Body of pancreas (tissue), 4 donors: Measurements from ENCODE around the gene DNAH8. TPM values are rescaled to one million over a fixed set of nuclear protein-coding genes. Genes with fewer than 3 reads are reported as not detected.

ENCODE experiments used
- ATAC-seq: fragments of 150-250 bp; one replicate; pipeline ENCODE4 v1.9.1; 2016
- DNase-seq, 4 donors: peaks; one replicate each; pipeline ENCODE4 v3.0.0-alpha.2; 2019
- H3K27ac ChIP-seq, 4 donors: fragments of 200-600 bp; sonication (generic); 1 replicate in 3 of 4; 2 replicates in 1 of 4; pipeline versions ENCODE4 v1.5.1 to v1.6.1; 2016 to 2019; ENCODE audit warnings: mild to moderate bottlenecking in 1 of 4, mixed read lengths in 1 of 4, moderate library complexity in 1 of 4
- H3K27me3 ChIP-seq, 2 donors: fragments of 200-600 bp; sonication (generic); one replicate each; pipeline ENCODE4 v1.6.0; 2016; ENCODE audit warnings: mild to moderate bottlenecking in 1 of 2
- H3K36me3 ChIP-seq, 2 donors: fragments of 200-600 bp; sonication (generic); replicated peaks in 1 of 2; 2 replicates each; pipeline ENCODE4 v1.5.1; 2016; ENCODE audit warnings: low read depth in 2 of 2; ENCODE audit not compliant: insufficient read depth in 1 of 2
- H3K4me1 ChIP-seq: fragments of 200-600 bp; sonication (generic); one replicate; pipeline ENCODE4 v1.6.0; 2016
- H3K4me3 ChIP-seq, 2 donors: fragments of 200-600 bp; sonication (generic); 1 replicate in 1 of 2; 2 replicates in 1 of 2; pipeline ENCODE4 v1.5.1; 2016 to 2019
- H3K9me3 ChIP-seq, 3 donors: fragments of 200-600 bp; sonication (generic); 1 replicate in 2 of 3; 2 replicates in 1 of 3; pipeline ENCODE4 v1.5.1; 2016
- POLR2A ChIP-seq, 3 donors: fragments of 450-650 bp; IDR thresholded peaks; one replicate each; pipeline ENCODE4 v1.6.1; 2016; ENCODE audit warnings: antibody characterized with exemption in 3 of 3, mild to moderate bottlenecking in 2 of 3
- WGBS, 2 donors: methylation state at CpG; one replicate each; pipeline ENCODE4 v1.1.5; 2017; 5-methylcytosine and 5-hydroxymethylcytosine counted together
- intact Hi-C: fragments of 100-400 bp; cut with DNase I; formaldehyde crosslinking; loops from one replicate; pipeline ENCODE4 v1.15.1; 2023
- total RNA-seq, 2 donors: library from RNA; depleted of rRNA; stranded (reverse); fragments of >200 nt; gene quantifications; one replicate each; pipeline ENCODE4 v1.1.0, GENCODE V29; 2016
- TF ChIP-seq, protein P1 (sequence below), 7 experiments: fragments of 450-650 bp in 4 of 7; fragments of 200-600 bp in 3 of 7; sonication (generic) in 3 of 7; IDR thresholded peaks; one replicate each; pipeline ENCODE4 v1.5.1; 2016 to 2019; ENCODE audit warnings: antibody characterized with exemption in 7 of 7

Gene DNAH8
- total RNA-seq, 2 donors from 2014 or later = not detected

DNA sequence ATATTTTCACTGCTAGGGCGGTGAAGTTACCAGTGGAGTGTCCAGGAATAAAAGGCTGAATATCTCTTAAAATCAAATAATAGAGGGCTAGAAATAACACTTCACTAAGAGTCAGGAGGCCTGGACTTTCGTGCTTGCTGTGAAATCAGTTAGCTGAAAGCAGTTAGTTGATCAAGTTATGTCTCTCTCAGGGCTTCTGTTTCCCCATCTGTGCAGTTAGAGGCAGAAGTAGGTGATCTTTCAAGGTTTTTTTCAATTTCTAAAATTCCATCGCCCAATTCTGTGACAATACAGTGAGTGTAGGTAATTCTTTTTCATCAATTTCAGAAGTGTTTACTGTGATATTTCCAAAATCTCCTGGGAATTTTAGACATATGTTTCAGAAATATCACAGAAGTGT lies 260.9 kb downstream of the DNAH8 start:
- WGBS, 2 donors = 44 to 51% methylated on average over 3 of the region's 3 CpGs
- intact Hi-C loops = no loop called here
- Histone ChIP-seq H3K27me3 (no peaks in the 10 kb centered on the region), H3K9me3 (no peaks in the 10 kb centered on the region), H3K27ac (no peak overlapping the region), H3K4me1 (peaks cover 19% of the 10 kb centered on the region), H3K4me3 (no peak overlapping the region), H3K36me3 (no peaks in the 10 kb centered on the region)
- DNase-seq (no peak), ATAC-seq (no peak)
- TF ChIP-seq, protein P1, sequence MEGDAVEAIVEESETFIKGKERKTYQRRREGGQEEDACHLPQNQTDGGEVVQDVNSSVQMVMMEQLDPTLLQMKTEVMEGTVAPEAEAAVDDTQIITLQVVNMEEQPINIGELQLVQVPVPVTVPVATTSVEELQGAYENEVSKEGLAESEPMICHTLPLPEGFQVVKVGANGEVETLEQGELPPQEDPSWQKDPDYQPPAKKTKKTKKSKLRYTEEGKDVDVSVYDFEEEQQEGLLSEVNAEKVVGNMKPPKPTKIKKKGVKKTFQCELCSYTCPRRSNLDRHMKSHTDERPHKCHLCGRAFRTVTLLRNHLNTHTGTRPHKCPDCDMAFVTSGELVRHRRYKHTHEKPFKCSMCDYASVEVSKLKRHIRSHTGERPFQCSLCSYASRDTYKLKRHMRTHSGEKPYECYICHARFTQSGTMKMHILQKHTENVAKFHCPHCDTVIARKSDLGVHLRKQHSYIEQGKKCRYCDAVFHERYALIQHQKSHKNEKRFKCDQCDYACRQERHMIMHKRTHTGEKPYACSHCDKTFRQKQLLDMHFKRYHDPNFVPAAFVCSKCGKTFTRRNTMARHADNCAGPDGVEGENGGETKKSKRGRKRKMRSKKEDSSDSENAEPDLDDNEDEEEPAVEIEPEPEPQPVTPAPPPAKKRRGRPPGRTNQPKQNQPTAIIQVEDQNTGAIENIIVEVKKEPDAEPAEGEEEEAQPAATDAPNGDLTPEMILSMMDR (IDR thresholded peaks at IDR 0.05) = no peak
- no peak for TF ChIP-seq POLR2A (IDR thresholded peaks at IDR 0.05)

DNA sequence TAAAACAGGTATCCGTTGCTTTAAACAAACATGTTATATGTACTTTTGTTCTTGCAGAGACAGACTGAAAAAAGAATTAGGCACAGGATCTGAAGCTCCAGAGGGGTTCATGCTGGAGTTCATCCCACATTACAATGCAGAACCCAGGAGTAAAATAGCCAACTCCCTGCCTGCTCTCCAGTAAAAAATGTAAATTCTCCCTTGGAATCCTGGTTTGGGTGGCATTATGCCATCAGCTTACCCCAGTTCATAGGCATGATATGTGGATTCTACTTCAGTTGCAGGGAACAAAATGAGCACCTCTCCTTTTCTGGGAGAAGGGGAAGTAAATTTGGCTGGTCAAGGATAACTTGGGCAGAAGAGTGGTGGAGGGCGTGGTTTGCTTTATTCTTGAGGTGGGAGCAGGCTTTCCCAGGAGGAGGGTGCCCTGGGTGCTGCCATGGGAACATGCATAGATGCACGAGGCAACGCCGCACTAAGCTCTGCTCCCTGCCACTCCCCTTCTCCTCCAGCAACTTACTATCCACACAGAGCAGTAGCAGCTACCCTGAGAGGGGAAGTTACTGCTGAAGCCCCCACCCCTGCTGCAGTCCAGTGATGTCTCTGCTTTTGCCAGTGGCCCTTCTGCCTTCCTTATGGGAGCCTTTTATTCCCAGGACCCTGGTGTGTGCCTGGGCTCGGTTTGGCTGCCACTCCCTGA lies 261.8 kb downstream of the DNAH8 start:
- 69 to 83% methylated on average over 6 of the region's 6 CpGs for WGBS, 2 donors
- no peak for TF ChIP-seq POLR2A (IDR thresholded peaks at IDR 0.05)
- TF ChIP-seq, protein P1 (IDR thresholded peaks at IDR 0.05) = no peak
- DNase-seq (no peak), ATAC-seq (no peak)
- no peaks in the 10 kb centered on the region for H3K27me3 ChIP-seq
- no peak overlapping the region for H3K4me3 ChIP-seq
- H3K4me1 ChIP-seq = peaks cover 19% of the 10 kb centered on the region
- intact Hi-C loops = no loop called here
- no peak overlapping the region for H3K27ac ChIP-seq
- no peaks in the 10 kb centered on the region for H3K36me3 ChIP-seq
- H3K9me3 ChIP-seq = no peaks in the 10 kb centered on the region

DNA sequence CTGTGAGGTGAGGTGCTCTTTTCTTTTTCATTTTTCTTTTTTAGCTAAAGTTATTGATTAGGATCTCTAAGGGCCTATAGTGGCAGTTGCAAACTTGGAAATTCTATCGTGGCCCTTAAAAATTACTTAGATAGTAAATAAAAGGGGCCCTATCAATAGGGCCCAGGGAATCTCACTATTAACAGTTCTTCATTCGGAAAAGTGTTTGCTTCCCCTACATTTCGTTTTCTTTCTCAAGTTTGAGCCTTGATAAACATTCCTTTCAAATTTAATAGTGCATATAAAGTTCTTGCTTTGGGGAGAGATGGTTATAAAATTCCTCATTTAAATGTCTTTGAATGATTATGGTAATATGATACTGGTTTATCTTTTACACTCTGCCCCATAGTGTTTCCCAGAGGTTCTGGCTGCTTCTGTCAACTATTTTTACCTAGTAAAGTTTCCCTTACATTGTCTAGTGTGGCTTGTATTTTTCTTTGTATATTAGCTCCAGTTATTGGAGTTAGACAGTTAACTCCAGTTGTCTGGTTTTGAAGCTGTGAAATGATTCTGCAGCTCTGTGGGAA lies 263.1 kb downstream of the DNAH8 start:
- Histone ChIP-seq H3K36me3 (no peaks in the 10 kb centered on the region), H3K27ac (no peak overlapping the region), H3K4me1 (peaks cover 19% of the 10 kb centered on the region), H3K4me3 (no peak overlapping the region), H3K27me3 (no peaks in the 10 kb centered on the region), H3K9me3 (no peaks in the 10 kb centered on the region)
- ATAC-seq = no peak
- 84 to 87% methylated on average over 3 of the region's 3 CpGs for WGBS, 2 donors
- no peak for DNase-seq
- TF ChIP-seq, protein P1 (IDR thresholded peaks at IDR 0.05) = no peak
- TF ChIP-seq POLR2A (IDR thresholded peaks at IDR 0.05) = no peak
- intact Hi-C loops = no loop called here

DNA sequence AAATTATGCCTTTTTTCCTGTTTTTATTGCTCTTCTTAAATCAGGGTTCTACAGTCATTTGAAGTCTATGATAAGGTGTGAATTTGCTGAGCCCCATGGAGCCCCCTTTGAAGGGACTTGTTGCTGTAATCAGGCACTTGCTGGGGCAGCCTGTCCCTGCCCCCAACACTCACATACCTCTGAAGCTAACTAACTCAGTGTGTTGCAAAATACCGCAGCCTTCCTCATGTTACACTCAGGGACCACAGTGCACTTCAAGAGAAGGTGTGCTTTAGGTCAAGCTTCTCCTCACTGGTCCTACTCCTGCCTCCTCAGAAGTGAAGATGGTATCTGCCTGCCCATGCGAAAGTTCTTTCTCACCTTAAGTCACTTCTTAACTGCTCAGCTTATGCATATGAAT lies 267.4 kb downstream of the DNAH8 start:
- WGBS, 2 donors = 58 to 77% methylated on average over 2 of the region's 2 CpGs
- DNase-seq (no peak), ATAC-seq (no peak)
- TF ChIP-seq, protein P1 (IDR thresholded peaks at IDR 0.05) = no peak
- TF ChIP-seq POLR2A (IDR thresholded peaks at IDR 0.05) = no peak
- intact Hi-C loops = no loop called here
- no peak overlapping the region for H3K27ac ChIP-seq
- no peaks in the 10 kb centered on the region for H3K36me3 ChIP-seq
- no peaks in the 10 kb centered on the region for H3K4me1 ChIP-seq
- H3K9me3 ChIP-seq = no peaks in the 10 kb centered on the region
- H3K27me3 ChIP-seq = no peaks in the 10 kb centered on the region
- H3K4me3 ChIP-seq = no peak overlapping the region

DNA sequence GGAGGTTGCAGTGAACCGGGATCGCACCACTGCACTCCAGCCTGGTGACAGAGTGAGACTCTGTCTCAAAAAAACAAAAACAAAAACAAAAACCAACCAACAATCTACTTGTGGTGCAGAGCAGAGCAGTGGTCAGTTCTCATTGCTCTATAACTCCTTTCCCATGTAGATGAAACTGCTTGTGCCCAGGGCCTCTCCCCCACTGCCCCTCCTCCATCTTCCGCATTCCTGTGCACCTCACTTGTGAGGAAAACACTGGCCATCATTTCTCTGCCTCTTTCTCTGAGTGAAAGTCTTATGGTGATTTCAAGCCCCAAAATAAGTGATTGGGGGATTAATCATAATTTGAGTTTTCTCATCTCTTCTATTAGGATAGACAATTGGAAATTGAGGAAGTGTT lies 269.6 kb downstream of the DNAH8 start:
- H3K4me3 ChIP-seq = no peak overlapping the region
- ATAC-seq = no peak
- DNase-seq = no peak
- WGBS, 2 donors = 92 to 96% methylated on average over 3 of the region's 3 CpGs
- no peak overlapping the region for H3K27ac ChIP-seq
- TF ChIP-seq, protein P1 (IDR thresholded peaks at IDR 0.05) = no peak
- no peak for TF ChIP-seq POLR2A (IDR thresholded peaks at IDR 0.05)
- no peaks in the 10 kb centered on the region for H3K9me3 ChIP-seq
- intact Hi-C loops = no loop called here
- H3K27me3 ChIP-seq = no peaks in the 10 kb centered on the region
- no peaks in the 10 kb centered on the region for H3K4me1 ChIP-seq
- H3K36me3 ChIP-seq = no peaks in the 10 kb centered on the region
